A673 (cell line): ENCODE data around the gene RNF40.

Source experiments
- CTCF ChIP-seq: fragments of 300-800, 200-600 bp; sonication (generic); conservative IDR thresholded peaks from 2 replicates; pipeline ENCODE4 v1.5.1; 2017; ENCODE audit warnings: low read depth, mild to moderate bottlenecking, antibody characterized with exemption, low read length, moderate library complexity, mixed read lengths
- EZH2 ChIP-seq: fragments of 200-600 bp; sonication (generic); IDR thresholded peaks from 2 replicates; pipeline ENCODE4 v1.6.1; 2017; ENCODE audit warnings: borderline replicate concordance, low read depth, mild to moderate bottlenecking, mixed read lengths, antibody characterized with exemption, low read length; ENCODE audit not compliant: poor library complexity, severe bottlenecking

GRCh38 chr16:30762991-30763725 is 1.0 kb downstream of the RNF40 start:
- TF ChIP-seq EZH2 (no peak), CTCF (no peak)
